Muscle layer of colon (tissue), 2 donors: Measurements from ENCODE around the gene RMI1.
"Not testable (repeated sequence)": the region's sequence is repeated elsewhere in the genome, so short reads cannot be mapped to it uniquely, and the experiment has no call there.

Experiments used
- H3K27ac ChIP-seq: one replicate; pipeline ENCODE4 v1.7.0; 2013; ENCODE audit warnings: low read depth, mild to moderate bottlenecking, low read length, moderate library complexity
- H3K27me3 ChIP-seq, 2 donors: one replicate each; pipeline ENCODE4 v1.7.0; 2013; ENCODE audit warnings: low read length in 2 of 2, mild to moderate bottlenecking in 2 of 2; ENCODE audit not compliant: insufficient read depth in 2 of 2, control insufficient read depth in 1 of 2
- H3K36me3 ChIP-seq: one replicate; pipeline ENCODE4 v1.7.0; 2013; ENCODE audit warnings: mild to moderate bottlenecking, low read length; ENCODE audit not compliant: insufficient read depth
- H3K4me1 ChIP-seq: one replicate; pipeline ENCODE4 v1.7.0; 2013; ENCODE audit warnings: mild to moderate bottlenecking, low read length; ENCODE audit not compliant: insufficient read depth
- H3K4me3 ChIP-seq, 2 donors: one replicate each; pipeline ENCODE4 v1.7.0; 2013; ENCODE audit warnings: low read length in 2 of 2, low read depth in 1 of 2, mild to moderate bottlenecking in 1 of 2, moderate library complexity in 1 of 2
- H3K9ac ChIP-seq: one replicate; pipeline ENCODE4 v1.7.0; 2013; ENCODE audit warnings: low read length
- H3K9me3 ChIP-seq: one replicate; pipeline ENCODE4 v1.7.0; 2013; ENCODE audit warnings: mild to moderate bottlenecking, low read length
- donor health status: abdominal sarcoma.
- donor health status: Adenocarcinoma of cecum.

The RMI1 gene

GRCh38 chr9:83980395-83981125 lies at the start of gene RMI1:
RMI1 (plus strand) TSS chr9:83980805; CDS start chr9:84000987, 20,182 bp downstream.
- peaks cover 27% of the 10 kb centered on the region for H3K4me1 ChIP-seq
- peak within 1 kb of the TSS; percentile 99 for H3K4me3 ChIP-seq
- H3K27ac ChIP-seq, result peak within 1 kb of the TSS; percentile 86

DNA sequence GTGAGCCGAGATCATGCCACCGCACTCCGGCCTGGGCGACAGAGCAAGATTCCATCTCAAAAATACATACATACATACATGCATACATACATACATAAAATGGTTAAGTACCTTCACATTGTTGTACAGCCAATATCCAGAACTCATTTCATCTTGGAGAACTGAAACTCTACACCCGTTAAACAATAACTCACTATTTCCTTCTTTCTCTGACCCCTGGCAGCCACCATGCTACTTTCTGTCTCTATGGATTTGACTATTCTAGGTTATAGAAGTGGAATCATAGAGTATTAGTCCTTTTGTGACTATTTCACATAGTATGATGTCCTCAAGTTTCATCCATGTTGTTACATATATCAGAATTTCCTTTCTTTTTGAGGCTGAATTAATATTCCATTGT lies 49.7 kb upstream of the RMI1 start:
- peaks cover 3% of the 10 kb centered on the region for H3K4me1 ChIP-seq
- no peaks in the 10 kb centered on the region for H3K27me3 ChIP-seq
- no peak overlapping the region for H3K4me3 ChIP-seq
- H3K9ac ChIP-seq, result no peak overlapping the region
- H3K9me3 ChIP-seq, result no peaks in the 10 kb centered on the region
- no peak overlapping the region for H3K27ac ChIP-seq
- no peaks in the 10 kb centered on the region for H3K36me3 ChIP-seq

More at GRCh38 chr9:83980395-83981125, at the start of gene RMI1:
- Histone ChIP-seq H3K9me3 (no peaks in the 10 kb centered on the region), H3K36me3 (peaks cover 21% of the 10 kb centered on the region), H3K9ac (peak within 1 kb of the TSS; percentile 96), H3K27me3 (no peaks in the 10 kb centered on the region)

GRCh38 chr9:83932011-83932410 lies 48.6 kb upstream of the RMI1 start:
- H3K9me3 ChIP-seq, result no peaks in the 10 kb centered on the region
- H3K27ac ChIP-seq, result no peak overlapping the region

DNA sequence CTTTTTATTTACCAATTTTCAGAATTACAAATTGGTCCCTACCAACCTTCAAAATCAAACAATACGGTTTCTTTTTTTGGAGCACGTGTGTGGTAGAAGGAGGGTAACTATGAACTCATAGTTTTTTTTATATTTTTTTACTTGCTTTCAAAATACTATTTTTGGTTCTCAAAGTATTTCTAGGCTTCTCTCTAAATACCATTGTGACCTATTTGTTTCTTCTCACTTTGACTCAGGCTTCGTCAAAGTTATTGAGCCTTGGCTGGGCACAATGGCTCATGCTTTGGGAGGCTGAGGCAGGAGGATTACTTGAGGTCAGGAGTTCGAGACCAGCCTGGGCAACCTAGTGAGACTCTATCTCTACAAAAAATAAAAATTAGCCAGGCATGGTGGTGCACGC lies 47.8 kb upstream of the RMI1 start:
- H3K4me1 ChIP-seq, result peaks cover 3% of the 10 kb centered on the region
- H3K9me3 ChIP-seq, result no peaks in the 10 kb centered on the region
- no peaks in the 10 kb centered on the region for H3K36me3 ChIP-seq
- no peak overlapping the region for H3K9ac ChIP-seq
- H3K27me3 ChIP-seq, result no peaks in the 10 kb centered on the region
- no peak overlapping the region for H3K27ac ChIP-seq
- H3K4me3 ChIP-seq, result no peak overlapping the region

More at GRCh38 chr9:83932011-83932410, 48.6 kb upstream of the RMI1 start:
- H3K4me1 ChIP-seq, result peaks cover 3% of the 10 kb centered on the region
- H3K36me3 ChIP-seq, result no peaks in the 10 kb centered on the region
- H3K4me3 ChIP-seq, result no peak overlapping the region
- no peak overlapping the region for H3K9ac ChIP-seq
- H3K27me3 ChIP-seq, result no peaks in the 10 kb centered on the region

- Histone ChIP-seq H3K27ac (no peak overlapping the region), H3K9me3 (no peaks in the 10 kb centered on the region), H3K4me3 (no peak overlapping the region)
Measured at GRCh38 chr9:83933790-83934189, 46.8 kb upstream of the RMI1 start.

GRCh38 chr9:83934569-83935275 lies 45.9 kb upstream of the RMI1 start:
- peaks cover 3% of the 10 kb centered on the region for H3K4me1 ChIP-seq
- H3K27me3 ChIP-seq, result no peaks in the 10 kb centered on the region
- no peak overlapping the region for H3K27ac ChIP-seq
- H3K36me3 ChIP-seq, result peaks cover 13% of the 10 kb centered on the region
- no peaks in the 10 kb centered on the region for H3K9me3 ChIP-seq
- H3K4me3 ChIP-seq, result no peak overlapping the region
- no peak overlapping the region for H3K9ac ChIP-seq

More at GRCh38 chr9:83933790-83934189, 46.8 kb upstream of the RMI1 start:
- Histone ChIP-seq H3K9ac (no peak overlapping the region), H3K4me1 (peaks cover 3% of the 10 kb centered on the region), H3K27me3 (no peaks in the 10 kb centered on the region), H3K36me3 (peaks cover 4% of the 10 kb centered on the region)

DNA sequence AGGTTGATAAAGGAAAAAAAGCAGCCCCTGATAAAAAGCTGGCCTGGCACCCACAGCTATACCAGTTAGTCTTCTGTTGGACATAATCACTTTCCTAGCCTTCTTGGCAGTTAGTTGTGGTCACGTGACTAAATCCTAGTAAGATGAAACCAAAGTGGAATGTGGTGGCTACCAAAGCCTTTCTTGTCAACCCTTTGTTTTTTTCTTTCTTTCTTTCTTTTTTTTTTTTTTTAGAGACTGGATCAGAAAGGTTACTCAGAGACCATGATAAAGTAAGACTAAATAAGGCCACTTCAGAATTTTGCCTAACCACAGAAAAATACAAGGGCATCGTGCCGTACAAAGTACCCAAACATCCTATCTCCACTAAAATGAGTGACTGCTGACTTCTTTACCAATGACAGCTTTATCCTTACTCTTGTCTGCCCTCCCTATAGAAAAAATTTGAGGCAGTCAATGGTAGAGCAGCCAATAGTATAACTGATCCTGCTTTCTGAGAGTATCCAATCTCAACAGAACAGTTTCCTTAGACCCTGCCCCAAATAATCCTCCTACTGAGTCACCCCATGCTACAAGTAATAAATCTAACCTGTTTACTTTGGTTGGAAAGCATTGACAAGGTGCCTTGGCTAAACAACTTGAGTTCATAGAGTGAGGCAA lies 45.2 kb upstream of the RMI1 start:
- H3K4me1 ChIP-seq, result peaks cover 3% of the 10 kb centered on the region
- H3K9me3 ChIP-seq, result no peaks in the 10 kb centered on the region
- peaks cover 18% of the 10 kb centered on the region for H3K36me3 ChIP-seq
- H3K9ac ChIP-seq, result no peak overlapping the region
- H3K4me3 ChIP-seq, result no peak overlapping the region
- no peaks in the 10 kb centered on the region for H3K27me3 ChIP-seq
- H3K27ac ChIP-seq, result no peak overlapping the region

GRCh38 chr9:83936523-83936922 lies 44.1 kb upstream of the RMI1 start:
- Histone ChIP-seq H3K9ac (no peak overlapping the region), H3K9me3 (no peaks in the 10 kb centered on the region), H3K36me3 (peaks cover 23% of the 10 kb centered on the region), H3K4me1 (peaks cover 3% of the 10 kb centered on the region), H3K27ac (no peak overlapping the region), H3K27me3 (no peaks in the 10 kb centered on the region), H3K4me3 (no peak overlapping the region)

- Histone ChIP-seq H3K9ac (no peak overlapping the region), H3K9me3 (no peaks in the 10 kb centered on the region)
Measured at GRCh38 chr9:83937861-83938455, 42.6 kb upstream of the RMI1 start.

GRCh38 chr9:83940590-83941303 lies 39.9 kb upstream of the RMI1 start:
- no peak overlapping the region for H3K27ac ChIP-seq
- no peaks in the 10 kb centered on the region for H3K9me3 ChIP-seq
- no peaks in the 10 kb centered on the region for H3K4me1 ChIP-seq
- no peak overlapping the region for H3K9ac ChIP-seq
- no peaks in the 10 kb centered on the region for H3K27me3 ChIP-seq
- H3K4me3 ChIP-seq, result no peak overlapping the region
- peaks cover 37% of the 10 kb centered on the region for H3K36me3 ChIP-seq

More at GRCh38 chr9:83937861-83938455, 42.6 kb upstream of the RMI1 start:
- Histone ChIP-seq H3K4me1 (peaks cover 3% of the 10 kb centered on the region), H3K4me3 (no peak overlapping the region), H3K27ac (no peak overlapping the region), H3K27me3 (no peaks in the 10 kb centered on the region), H3K36me3 (peaks cover 29% of the 10 kb centered on the region)

DNA sequence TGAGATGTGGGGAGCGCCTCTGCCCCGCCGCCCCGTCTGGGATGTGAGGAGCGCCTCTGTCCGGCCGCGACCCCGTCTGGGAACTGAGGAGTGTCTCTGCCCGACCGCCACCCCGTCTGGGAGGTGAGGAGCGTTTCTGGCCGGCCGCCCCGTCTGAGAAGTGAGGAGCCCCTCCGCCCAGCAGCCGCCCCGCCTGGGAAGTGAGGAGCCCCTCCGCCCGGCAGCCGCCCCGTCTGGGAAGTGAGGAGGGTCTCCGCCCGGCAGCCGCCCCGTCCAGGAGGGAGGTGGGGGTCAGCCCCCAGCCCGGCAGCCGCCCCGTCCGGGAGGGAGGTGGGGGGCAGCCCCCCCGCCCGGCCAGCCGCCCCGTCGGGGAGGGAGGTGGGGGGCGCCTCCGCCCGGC lies 32.5 kb upstream of the RMI1 start:
- H3K4me1 ChIP-seq, H3K9me3 ChIP-seq, H3K27me3 ChIP-seq, H3K9ac ChIP-seq, H3K36me3 ChIP-seq, H3K4me3 ChIP-seq, H3K27ac ChIP-seq: not testable (repeated sequence)
